H1 (cell line): ENCODE data around the gene ILKAP. TPM values are rescaled to one million over a fixed set of nuclear protein-coding genes. Genes with fewer than 3 reads are reported as not detected.

Source experiments
- CTCF ChIA-PET: fragments of 300-600 bp; sonication (Branson Sonifier 250); formaldehyde crosslinking; loops from one replicate; lab custom pipeline; 2021; ENCODE audit not compliant: partially characterized antibody; lab: Charles Lee
- POLR2A ChIA-PET: fragments of 300-600 bp; sonication (Branson Sonifier 250); formaldehyde crosslinking; loops from one replicate; lab custom pipeline; 2021; ENCODE audit warnings: inconsistent platforms; ENCODE audit not compliant: partially characterized antibody; lab: Charles Lee
- DNase-seq, 2 experiments: peaks; one replicate each; pipeline versions ENCODE4 v3.0.0 to v3.0.0-alpha.2; 2010 to 2022; ENCODE audit warnings: low spot score in 2 of 2, low read depth in 1 of 2, mixed read lengths in 1 of 2
- FAIRE-seq: peaks from 2 replicates; lab custom pipeline; 2011; peaks lifted over from hg19 to GRCh38; lab: Jason Lieb, UNC
- H2AFZ ChIP-seq: 2 replicates; pipeline ENCODE4 v1.8.1; 2012; ENCODE audit warnings: low read length, inconsistent platforms
- H2AK5ac ChIP-seq: 2 replicates; pipeline ENCODE4 v1.6.1; 2013; ENCODE audit warnings: low read depth, low read length
- H2BK120ac ChIP-seq: replicated peaks from 2 replicates; pipeline ENCODE3; 2013; ENCODE audit warnings: low read depth, low read length, inconsistent platforms
- H2BK12ac ChIP-seq: 2 replicates; pipeline ENCODE4 v1.6.1; 2013; ENCODE audit warnings: low read depth, low read length
- H2BK15ac ChIP-seq: 2 replicates; pipeline ENCODE4 v1.6.1; 2013; ENCODE audit warnings: low read length
- H2BK20ac ChIP-seq: 2 replicates; pipeline ENCODE4 v1.6.1; 2013; ENCODE audit warnings: low read length
- H2BK5ac ChIP-seq: 2 replicates; pipeline ENCODE4 v1.6.1; 2013; ENCODE audit warnings: low read depth, low read length
- H3K14ac ChIP-seq: 2 replicates; pipeline ENCODE4 v1.6.1; 2013; ENCODE audit warnings: inconsistent platforms; ENCODE audit not compliant: insufficient read length
- H3K18ac ChIP-seq: 2 replicates; pipeline ENCODE4 v1.6.1; 2013; ENCODE audit warnings: low read length; ENCODE audit errors: extremely low read depth
- H3K23ac ChIP-seq: 2 replicates; pipeline ENCODE4 v1.6.1; 2013; ENCODE audit warnings: inconsistent platforms; ENCODE audit not compliant: insufficient read length
- H3K23me2 ChIP-seq: 2 replicates; pipeline ENCODE4 v1.6.1; 2013; ENCODE audit warnings: low read depth, low read length
- H3K27ac ChIP-seq: 2 replicates; pipeline ENCODE4 v1.6.1; 2011; ENCODE audit warnings: low read depth, low read length, inconsistent platforms
- H3K27me3 ChIP-seq, 4 experiments: replicated peaks in 1 of 4; 1 replicate in 1 of 4; 2 replicates in 3 of 4; pipeline versions ENCODE4 v1.6.1 to v1.8.1; 2011 to 2013; ENCODE audit warnings: low read length in 3 of 4, mild to moderate bottlenecking in 3 of 4, inconsistent platforms in 2 of 4, mixed read lengths in 2 of 4, moderate library complexity in 1 of 4; ENCODE audit not compliant: control insufficient read depth in 3 of 4, insufficient read depth in 3 of 4; ENCODE audit errors: extremely low read depth in 1 of 4
- H3K36me3 ChIP-seq, 4 experiments: 2 replicates each; pipeline versions ENCODE4 v1.6.1 to v1.8.1; 2011 to 2013; ENCODE audit warnings: mild to moderate bottlenecking in 4 of 4, low read length in 3 of 4, moderate library complexity in 2 of 4, control low read depth in 1 of 4, inconsistent platforms in 1 of 4; ENCODE audit not compliant: insufficient read depth in 4 of 4, control insufficient read depth in 2 of 4
- H3K4ac ChIP-seq: replicated peaks from 2 replicates; pipeline ENCODE3; 2013; ENCODE audit warnings: low read length, low read depth, mixed read lengths, inconsistent platforms; ENCODE audit not compliant: insufficient read length
- H3K4me1 ChIP-seq, 4 experiments: replicated peaks in 1 of 4; 1 replicate in 1 of 4; 2 replicates in 3 of 4; pipeline versions ENCODE4 v1.6.1 to v1.8.1; 2011 to 2013; ENCODE audit warnings: low read length in 3 of 4, inconsistent platforms in 2 of 4, mixed read lengths in 1 of 4; ENCODE audit not compliant: insufficient read depth in 4 of 4, control insufficient read depth in 3 of 4
- H3K4me2 ChIP-seq, 2 experiments: 2 replicates each; pipeline versions ENCODE4 v1.6.1 to v1.8.1; 2011 to 2013; ENCODE audit warnings: low read depth in 2 of 2, low read length in 2 of 2, control low read depth in 1 of 2, inconsistent platforms in 1 of 2, mild to moderate bottlenecking in 1 of 2; ENCODE audit not compliant: insufficient read depth in 1 of 2
- H3K4me3 ChIP-seq, 4 experiments: fragments of 200-600, 300-600 bp in 1 of 4; sonication (generic), shearing (Covaris generic), sonication (Bioruptor Twin) in 1 of 4; 2 replicates each; pipeline versions ENCODE4 v1.5.1 to v1.8.1; 2011 to 2016; ENCODE audit warnings: low read length in 4 of 4, low read depth in 3 of 4, control low read depth in 2 of 4, inconsistent platforms in 2 of 4, mild to moderate bottlenecking in 2 of 4, mixed read lengths in 1 of 4, moderate library complexity in 1 of 4; ENCODE audit not compliant: insufficient read depth in 2 of 4; ENCODE audit errors: extremely low read depth in 1 of 4
- H3K56ac ChIP-seq: replicated peaks from 2 replicates; pipeline ENCODE3; 2013; ENCODE audit warnings: low read depth, mild to moderate bottlenecking, mixed read lengths, low read length, inconsistent platforms; ENCODE audit not compliant: insufficient read length
- H3K79me1 ChIP-seq: 2 replicates; pipeline ENCODE4 v1.6.1; 2013; ENCODE audit warnings: low read depth, low read length, control low read depth
- H3K79me2 ChIP-seq, 2 experiments: 2 replicates each; pipeline versions ENCODE4 v1.6.1 to v1.8.1; 2012 to 2013; ENCODE audit warnings: low read length in 2 of 2, mild to moderate bottlenecking in 2 of 2, inconsistent platforms in 1 of 2; ENCODE audit not compliant: insufficient read depth in 2 of 2, control insufficient read depth in 1 of 2
- H3K9ac ChIP-seq, 4 experiments: replicated peaks in 1 of 4; 1 replicate in 1 of 4; 2 replicates in 3 of 4; pipeline versions ENCODE4 v1.6.1 to v1.8.1; 2011 to 2013; ENCODE audit warnings: low read depth in 3 of 4, low read length in 3 of 4, control low read depth in 2 of 4, mild to moderate bottlenecking in 2 of 4, moderate library complexity in 2 of 4, inconsistent platforms in 1 of 4; ENCODE audit errors: extremely low read depth in 1 of 4
- H3K9me3 ChIP-seq, 2 experiments: 2 replicates each; pipeline versions ENCODE4 v1.6.1 to v1.8.1; 2012 to 2013; ENCODE audit warnings: mild to moderate bottlenecking in 2 of 2, moderate library complexity in 2 of 2, control low read depth in 1 of 2, inconsistent platforms in 1 of 2, low read depth in 1 of 2, low read length in 1 of 2, mixed read lengths in 1 of 2; ENCODE audit not compliant: insufficient read depth in 2 of 2
- H4K20me1 ChIP-seq, 2 experiments: replicated peaks in 1 of 2; 2 replicates each; pipeline versions ENCODE3 to v1.8.1; 2011 to 2013; ENCODE audit warnings: inconsistent platforms in 2 of 2, low read length in 2 of 2, mild to moderate bottlenecking in 1 of 2; ENCODE audit not compliant: insufficient read depth in 2 of 2, control insufficient read depth in 1 of 2
- H4K5ac ChIP-seq: 2 replicates; pipeline ENCODE4 v1.6.1; 2013; ENCODE audit warnings: low read length, low read depth, mixed read lengths, inconsistent platforms; ENCODE audit not compliant: insufficient read length
- H4K8ac ChIP-seq: 2 replicates; pipeline ENCODE4 v1.8.0; 2013; ENCODE audit warnings: mild to moderate bottlenecking, moderate library complexity, low read length, inconsistent platforms; ENCODE audit not compliant: insufficient read depth; ENCODE audit errors: extremely low read depth
- H4K91ac ChIP-seq: replicated peaks from 2 replicates; pipeline ENCODE3; 2013; ENCODE audit warnings: low read length, mixed read lengths, inconsistent platforms; ENCODE audit not compliant: insufficient read length
- BRCA1 ChIP-seq: IDR thresholded peaks from 2 replicates; pipeline ENCODE4 v1.6.1; 2012; ENCODE audit warnings: low read depth, low read length, improper control_type of control experiment
- CEBPB ChIP-seq: IDR thresholded peaks from 2 replicates; pipeline ENCODE4 v1.6.1; 2012; ENCODE audit warnings: low read depth, low read length
- EZH2 ChIP-seq: fragments of 200-600 bp; sonication (generic); IDR thresholded peaks from 2 replicates; pipeline ENCODE4 v1.7.1; 2012; ENCODE audit warnings: low read depth, mild to moderate bottlenecking, moderate library complexity, low read length, inconsistent platforms; ENCODE audit not compliant: severe bottlenecking
- RBBP5 ChIP-seq: IDR thresholded peaks from 2 replicates; pipeline ENCODE4 v1.7.1; 2012; ENCODE audit warnings: low read depth, mild to moderate bottlenecking, inconsistent platforms, low read length, moderate library complexity, borderline replicate concordance
- SIX5 ChIP-seq: IDR thresholded peaks from 2 replicates; pipeline ENCODE4 v1.6.1; 2011; ENCODE audit warnings: mild to moderate bottlenecking, low read depth, low read length
- SRF ChIP-seq: IDR thresholded peaks from 2 replicates; pipeline ENCODE4 v1.6.1; 2011; ENCODE audit warnings: mild to moderate bottlenecking, low read depth, low read length, moderate library complexity
- TAF1 ChIP-seq: IDR thresholded peaks from 2 replicates; pipeline ENCODE4 v1.6.1; 2011; ENCODE audit warnings: mild to moderate bottlenecking, low read depth, low read length
- TCF12 ChIP-seq: IDR thresholded peaks from 2 replicates; pipeline ENCODE4 v1.6.1; 2011; ENCODE audit warnings: low read depth, mild to moderate bottlenecking, low read length
- WGBS, 2 experiments: shearing (Covaris generic) in 1 of 2; methylation state at CpG; one replicate each; pipeline versions ENCODE4 v1.1.6 to v1.1.7; 2013 to 2015; ENCODE audit warnings: low lambda C conversion rate in 2 of 2, mixed read lengths in 2 of 2, inconsistent platforms in 1 of 2, low coverage in 1 of 2, missing lambda C conversion rate in 1 of 2; ENCODE audit not compliant: insufficient replicate concordance in 2 of 2, insufficient coverage in 1 of 2, insufficient read length in 1 of 2; ENCODE audit errors: extremely low coverage in 1 of 2, missing lambda C conversion rate in 1 of 2; 5-methylcytosine and 5-hydroxymethylcytosine counted together
- polyA plus RNA-seq, 7 experiments: library from polyadenylated mRNA; depleted of rRNA in 3 of 7; stranded (reverse) in 5 of 7; unstranded in 2 of 7; fragments of >200 nt in 5 of 7; fragments of 200-250 nt in 2 of 7; gene quantifications; 1 replicate in 5 of 7; 2 replicates in 1 of 7; 4 replicates in 1 of 7; pipeline versions ENCODE4 v1.2.1 to v1.2.3, GENCODE V29; 2011 to 2013; ENCODE audit warnings: missing spikeins in 2 of 7, mixed read lengths in 2 of 7
- total RNA-seq: library from RNA; stranded (reverse); fragmentation: NEBNext Ultra II Directional; extraction: Animal tissue kit (Norgen Biotek cat#: 25700); gene quantifications from 2 replicates; pipeline ENCODE4 v1.2.1, GENCODE V29; 2021
- TF ChIP-seq, protein P1 (sequence below): IDR thresholded peaks from 2 replicates; pipeline ENCODE4 v1.6.1; 2012; ENCODE audit warnings: inconsistent platforms
- TF ChIP-seq, protein P2 (sequence below): IDR thresholded peaks from 2 replicates; pipeline ENCODE4 v1.6.1; 2012; ENCODE audit warnings: inconsistent platforms
- TF ChIP-seq, protein P3 (sequence below), 3 experiments: IDR thresholded peaks; 1 replicate in 2 of 3; 2 replicates in 1 of 3; pipeline versions ENCODE4 v1.5.1 to v1.6.1; 2011; ENCODE audit warnings: low read length in 3 of 3, mild to moderate bottlenecking in 3 of 3, inconsistent platforms in 2 of 3, low read depth in 1 of 3, moderate library complexity in 1 of 3; ENCODE audit not compliant: insufficient read depth in 1 of 3; ENCODE audit errors: control extremely low read depth in 1 of 3

The ILKAP gene
- total and polyA plus RNA-seq, 2 of the 8 experiments (the other 6 are each of a cell fraction or from before 2014, with no cell fraction given), result 23.5 to 33.8 TPM

DNA sequence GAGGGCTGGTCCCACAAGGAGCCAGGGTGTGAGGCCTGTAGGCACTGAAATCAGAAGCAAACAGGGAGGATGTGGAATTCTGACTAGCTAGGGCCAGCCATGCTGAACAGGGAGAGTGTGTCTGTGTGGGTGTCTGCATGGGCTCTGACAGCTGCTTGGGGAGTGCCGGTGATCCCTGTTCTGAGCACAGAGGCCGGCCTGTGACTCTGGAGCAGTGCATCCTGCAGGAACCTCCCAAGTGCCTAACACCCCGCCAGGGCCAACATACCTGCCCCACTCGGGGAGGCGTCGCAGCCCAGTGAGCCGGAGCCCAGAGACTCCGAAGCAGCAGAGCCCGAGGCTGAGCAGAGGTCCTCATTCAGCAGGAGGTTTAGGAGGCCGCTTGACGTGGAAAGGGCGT lies 47.8 kb upstream of the ILKAP start:
- DNase-seq, result no peak
- no peak overlapping the region for H2BK20ac ChIP-seq
- TF ChIP-seq TAF1 (no peak), BRCA1 (no peak), TCF12 (no peak), CEBPB (no peak), SIX5 (no peak), SRF (no peak), RBBP5 (no peak), EZH2 (no peak)
- TF ChIP-seq, protein P1, sequence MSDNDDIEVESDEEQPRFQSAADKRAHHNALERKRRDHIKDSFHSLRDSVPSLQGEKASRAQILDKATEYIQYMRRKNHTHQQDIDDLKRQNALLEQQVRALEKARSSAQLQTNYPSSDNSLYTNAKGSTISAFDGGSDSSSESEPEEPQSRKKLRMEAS, result no peak
- TF ChIP-seq, protein P2, sequence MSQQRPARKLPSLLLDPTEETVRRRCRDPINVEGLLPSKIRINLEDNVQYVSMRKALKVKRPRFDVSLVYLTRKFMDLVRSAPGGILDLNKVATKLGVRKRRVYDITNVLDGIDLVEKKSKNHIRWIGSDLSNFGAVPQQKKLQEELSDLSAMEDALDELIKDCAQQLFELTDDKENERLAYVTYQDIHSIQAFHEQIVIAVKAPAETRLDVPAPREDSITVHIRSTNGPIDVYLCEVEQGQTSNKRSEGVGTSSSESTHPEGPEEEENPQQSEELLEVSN, result no peak
- TF ChIP-seq, protein P3, sequence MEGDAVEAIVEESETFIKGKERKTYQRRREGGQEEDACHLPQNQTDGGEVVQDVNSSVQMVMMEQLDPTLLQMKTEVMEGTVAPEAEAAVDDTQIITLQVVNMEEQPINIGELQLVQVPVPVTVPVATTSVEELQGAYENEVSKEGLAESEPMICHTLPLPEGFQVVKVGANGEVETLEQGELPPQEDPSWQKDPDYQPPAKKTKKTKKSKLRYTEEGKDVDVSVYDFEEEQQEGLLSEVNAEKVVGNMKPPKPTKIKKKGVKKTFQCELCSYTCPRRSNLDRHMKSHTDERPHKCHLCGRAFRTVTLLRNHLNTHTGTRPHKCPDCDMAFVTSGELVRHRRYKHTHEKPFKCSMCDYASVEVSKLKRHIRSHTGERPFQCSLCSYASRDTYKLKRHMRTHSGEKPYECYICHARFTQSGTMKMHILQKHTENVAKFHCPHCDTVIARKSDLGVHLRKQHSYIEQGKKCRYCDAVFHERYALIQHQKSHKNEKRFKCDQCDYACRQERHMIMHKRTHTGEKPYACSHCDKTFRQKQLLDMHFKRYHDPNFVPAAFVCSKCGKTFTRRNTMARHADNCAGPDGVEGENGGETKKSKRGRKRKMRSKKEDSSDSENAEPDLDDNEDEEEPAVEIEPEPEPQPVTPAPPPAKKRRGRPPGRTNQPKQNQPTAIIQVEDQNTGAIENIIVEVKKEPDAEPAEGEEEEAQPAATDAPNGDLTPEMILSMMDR (IDR thresholded peaks at IDR 0.05; ENCODE audit: control extremely low read depth in 1 of 3, insufficient read depth in 1 of 3, low read depth in 1 of 3, low read length in 3 of 3), result no peak

More for the DNA sequence above, 47.8 kb upstream of the ILKAP start:
- no peak overlapping the region for H2AFZ ChIP-seq
- H3K27me3 ChIP-seq, result no peaks in the 10 kb centered on the region
- H2BK5ac ChIP-seq, result no peak overlapping the region
- H4K5ac ChIP-seq, result no peak overlapping the region
- no peak overlapping the region for H2AK5ac ChIP-seq
- no peaks in the 10 kb centered on the region for H3K79me1 ChIP-seq
- no peak overlapping the region for H2BK120ac ChIP-seq
- H3K79me2 ChIP-seq, result no peaks in the 10 kb centered on the region
- no peaks in the 10 kb centered on the region for H3K23me2 ChIP-seq
- no peak overlapping the region for H4K91ac ChIP-seq
- H3K14ac ChIP-seq, result no peak overlapping the region
- no peaks in the 10 kb centered on the region for H3K9me3 ChIP-seq
- no peak overlapping the region for H2BK12ac ChIP-seq
- peak overlapping the region; percentile 15; the same call in 1 of the 2 replicates for H4K8ac ChIP-seq
- WGBS, 2 experiments, result 82% methylated on average over 11 of the region's 12 CpGs; no CpG with 5 or more reads in 1 of the 2 experiments
- H3K4me2 ChIP-seq, result no peak overlapping the region
- H3K4me1 ChIP-seq, result no peaks in the 10 kb centered on the region; a peak in 1 of 7 replicates
- ChIA-PET POLR2A (interaction anchor here (4.2 kb wide), 1 partner anchor 11 kb away, joined by 21 read pairs; the partner anchor contains the start of gene HES6), CTCF (interaction anchor here (16.7 kb wide), 1 partner anchor 10 kb away, joined by 208 read pairs; no protein-coding TSS in a partner anchor)
- H3K23ac ChIP-seq, result no peak overlapping the region
- no peak overlapping the region for H3K9ac ChIP-seq
- no peak overlapping the region for H3K4ac ChIP-seq
- H3K27ac ChIP-seq, result no peak overlapping the region
- peaks cover 0 to 3% (median 0%) of the 10 kb centered on the region in 4 experiments; a peak in 2 of 8 replicates for H3K36me3 ChIP-seq
- H3K56ac ChIP-seq, result no peak overlapping the region
- H3K18ac ChIP-seq, result no peak overlapping the region
- H2BK15ac ChIP-seq, result no peak overlapping the region
- no peaks in the 10 kb centered on the region for H4K20me1 ChIP-seq
- no peak for FAIRE-seq
- H3K4me3 ChIP-seq, result no peak overlapping the region
